Kidney (tissue), 14 donors: ENCODE results near the gene NHS. TPM values are rescaled to one million over a fixed set of nuclear protein-coding genes. Genes with fewer than 3 reads are reported as not detected.

Experiments
- DNase-seq, 5 donors: peaks; one replicate each; pipeline ENCODE4 v3.0.0-alpha.2; 2013 to 2020
- FAIRE-seq: peaks from 2 replicates; lab custom pipeline; 2012; peaks lifted over from hg19 to GRCh38; lab: Jason Lieb, UNC
- H3K27ac ChIP-seq, 2 donors: one replicate each; pipeline ENCODE4 v1.7.0; 2013; ENCODE audit warnings: low read depth in 2 of 2, low read length in 2 of 2, inconsistent platforms in 1 of 2
- H3K27me3 ChIP-seq: one replicate; pipeline ENCODE4 v1.7.1; 2013; ENCODE audit warnings: low read length, inconsistent platforms; ENCODE audit not compliant: control insufficient read depth, insufficient read depth
- H3K36me3 ChIP-seq, 3 donors: one replicate each; pipeline versions ENCODE4 v1.7.0 to v1.7.1; 2013; ENCODE audit warnings: low read length in 3 of 3, control low read depth in 1 of 3, inconsistent platforms in 1 of 3; ENCODE audit not compliant: insufficient read depth in 3 of 3, control insufficient read depth in 2 of 3
- H3K4me1 ChIP-seq, 3 donors: one replicate each; pipeline versions ENCODE4 v1.7.0 to v1.7.1; 2013; ENCODE audit warnings: low read length in 3 of 3, inconsistent platforms in 1 of 3, low read depth in 1 of 3; ENCODE audit not compliant: control insufficient read depth in 2 of 3, insufficient read depth in 2 of 3
- H3K4me3 ChIP-seq, 3 donors: one replicate each; pipeline versions ENCODE4 v1.7.0 to v1.8.1; 2013; ENCODE audit warnings: low read length in 3 of 3, control low read depth in 1 of 3, inconsistent platforms in 1 of 3
- H3K9ac ChIP-seq, 3 donors: one replicate each; pipeline versions ENCODE4 v1.7.0 to v1.7.1; 2013; ENCODE audit warnings: low read length in 3 of 3, control low read depth in 1 of 3, inconsistent platforms in 1 of 3
- H3K9me3 ChIP-seq, 3 donors: one replicate each; pipeline versions ENCODE4 v1.7.0 to v1.7.1; 2013; ENCODE audit warnings: low read length in 3 of 3, control low read depth in 1 of 3, inconsistent platforms in 1 of 3; ENCODE audit not compliant: control insufficient read depth in 2 of 3, insufficient read depth in 1 of 3
- intact Hi-C: fragments of 100-400 bp; cut with DNase I; formaldehyde crosslinking; loops from one replicate; pipeline ENCODE4 v1.11.1; 2022
- polyA plus RNA-seq: library from polyadenylated mRNA; stranded (reverse); fragments of 350-450 nt; fragmentation: Illumina TruSeq; extraction: RNeasy Lipid Tissue Mini Kit (QIAGEN cat#74804); gene quantifications from one replicate; pipeline ENCODE4 v1.2.3, GENCODE V29; 2014; ENCODE audit warnings: low read depth, low replicate concordance; ENCODE audit not compliant: insufficient read depth
- total RNA-seq: library from RNA; stranded (reverse); fragmentation: NEBNext Ultra II Directional; extraction: Animal tissue kit (Norgen Biotek cat#: 25700); gene quantifications from one replicate; pipeline ENCODE4 v1.2.1, GENCODE V29; 2021
- TF ChIP-seq, protein P1 (sequence below): IDR thresholded peaks from 3 replicates; pipeline ENCODE4 v1.5.1; 2012; ENCODE audit warnings: mild to moderate bottlenecking, moderate library complexity, borderline replicate concordance; ENCODE audit not compliant: insufficient read depth; ENCODE audit errors: extremely low read depth
- donor health status: control.
- donor health status: control.
- donor health status: control.
- donor health status: control.
- donor health status: control.
- donor health status: DM: yes; HTN: yes; CAD: no.
- donor health status: Normal renal cell carcinoma (clear cell type).

NHS gene
- total and polyA plus RNA-seq, 2 donors from 2014 or later: 3.1 to 28.9 TPM

DNA sequence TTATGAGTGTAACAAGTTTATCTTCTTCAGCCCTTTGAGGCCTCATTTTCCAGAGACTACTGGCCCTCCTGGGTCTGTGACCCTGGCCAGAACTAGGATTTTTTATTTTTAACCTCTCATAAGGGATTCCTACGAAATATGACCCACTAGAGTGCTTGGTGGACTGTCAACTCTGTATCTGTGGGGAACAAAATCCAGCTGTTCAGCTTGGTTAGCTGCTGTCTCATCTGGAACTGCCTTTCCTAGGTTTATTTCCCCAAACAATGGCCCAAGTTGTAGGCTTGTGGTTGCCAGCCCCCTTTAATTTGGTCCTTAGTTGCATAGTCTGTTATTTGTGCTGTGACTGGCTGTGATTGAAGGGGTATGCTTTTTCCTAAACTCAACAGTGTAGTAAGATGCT, 56.2 kb downstream of the NHS start:
- Histone ChIP-seq H3K9ac (no peak overlapping the region), H3K27ac (no peak overlapping the region), H3K4me3 (no peak overlapping the region), H3K27me3 (no peaks in the 10 kb centered on the region), H3K36me3 (no peaks in the 10 kb centered on the region), H3K9me3 (no peaks in the 10 kb centered on the region), H3K4me1 (peaks cover 0 to 6% (median 0%) of the 10 kb centered on the region in 3 donors)
- no peak for FAIRE-seq
- TF ChIP-seq, protein P1, sequence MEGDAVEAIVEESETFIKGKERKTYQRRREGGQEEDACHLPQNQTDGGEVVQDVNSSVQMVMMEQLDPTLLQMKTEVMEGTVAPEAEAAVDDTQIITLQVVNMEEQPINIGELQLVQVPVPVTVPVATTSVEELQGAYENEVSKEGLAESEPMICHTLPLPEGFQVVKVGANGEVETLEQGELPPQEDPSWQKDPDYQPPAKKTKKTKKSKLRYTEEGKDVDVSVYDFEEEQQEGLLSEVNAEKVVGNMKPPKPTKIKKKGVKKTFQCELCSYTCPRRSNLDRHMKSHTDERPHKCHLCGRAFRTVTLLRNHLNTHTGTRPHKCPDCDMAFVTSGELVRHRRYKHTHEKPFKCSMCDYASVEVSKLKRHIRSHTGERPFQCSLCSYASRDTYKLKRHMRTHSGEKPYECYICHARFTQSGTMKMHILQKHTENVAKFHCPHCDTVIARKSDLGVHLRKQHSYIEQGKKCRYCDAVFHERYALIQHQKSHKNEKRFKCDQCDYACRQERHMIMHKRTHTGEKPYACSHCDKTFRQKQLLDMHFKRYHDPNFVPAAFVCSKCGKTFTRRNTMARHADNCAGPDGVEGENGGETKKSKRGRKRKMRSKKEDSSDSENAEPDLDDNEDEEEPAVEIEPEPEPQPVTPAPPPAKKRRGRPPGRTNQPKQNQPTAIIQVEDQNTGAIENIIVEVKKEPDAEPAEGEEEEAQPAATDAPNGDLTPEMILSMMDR: no peak
- intact Hi-C loops: no loop called here
- DNase-seq: no peak

DNA sequence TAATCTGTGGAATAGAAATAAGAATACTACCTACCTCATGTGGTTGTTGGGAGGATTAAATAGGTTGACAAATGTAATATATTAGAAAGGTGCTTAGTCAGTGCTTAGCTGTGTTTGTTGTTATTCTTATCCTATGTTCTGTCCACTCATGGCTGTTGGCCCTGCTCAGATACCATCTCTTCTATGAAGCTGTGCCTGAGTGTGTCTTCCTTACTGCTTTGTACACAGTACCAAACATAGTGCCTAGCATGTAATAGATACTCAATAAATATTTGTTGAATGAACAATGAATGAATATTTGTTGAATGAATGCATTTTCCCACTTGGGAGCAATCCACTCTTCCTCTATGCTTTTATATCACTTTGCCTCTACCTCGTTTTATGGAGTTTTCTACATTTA, 57.2 kb downstream of the NHS start:
- no peaks in the 10 kb centered on the region for H3K9me3 ChIP-seq
- H3K27me3 ChIP-seq: peaks cover 4% of the 10 kb centered on the region
- H3K27ac ChIP-seq: no peak overlapping the region
- FAIRE-seq (no peak), DNase-seq (no peak)
- no peaks in the 10 kb centered on the region for H3K36me3 ChIP-seq
- intact Hi-C loops: no loop called here
- H3K4me1 ChIP-seq: peaks cover 0 to 6% (median 0%) of the 10 kb centered on the region in 3 donors
- no peak overlapping the region for H3K9ac ChIP-seq
- no peak overlapping the region for H3K4me3 ChIP-seq
- TF ChIP-seq, protein P1: no peak

DNA sequence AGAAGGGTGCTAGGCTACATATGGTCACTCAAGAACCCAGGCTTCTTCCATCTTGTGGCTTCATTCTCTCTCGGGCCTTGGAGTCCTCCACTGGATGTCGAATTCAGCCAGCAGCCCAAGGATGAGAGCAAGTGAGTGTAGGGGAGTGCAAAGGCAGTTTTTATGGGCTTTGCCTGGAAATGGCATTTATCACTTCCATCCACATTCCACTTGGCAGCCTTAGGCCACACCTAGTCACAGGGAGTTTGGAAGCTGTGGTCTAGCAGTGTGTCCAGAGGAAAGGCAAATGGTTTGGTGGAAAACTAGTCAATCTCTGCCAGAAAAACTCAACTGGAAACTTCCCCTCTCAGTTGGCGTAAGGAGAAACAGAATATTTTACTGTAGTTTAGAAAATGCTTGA, 59.0 kb downstream of the NHS start:
- no peaks in the 10 kb centered on the region for H3K36me3 ChIP-seq
- no peak overlapping the region for H3K27ac ChIP-seq
- intact Hi-C loops: no loop called here
- no peak for DNase-seq
- H3K4me1 ChIP-seq: peaks cover 0 to 6% (median 0%) of the 10 kb centered on the region in 3 donors
- H3K27me3 ChIP-seq: peaks cover 7% of the 10 kb centered on the region
- no peak overlapping the region for H3K4me3 ChIP-seq
- H3K9me3 ChIP-seq: no peaks in the 10 kb centered on the region
- H3K9ac ChIP-seq: no peak overlapping the region
- TF ChIP-seq, protein P1: no peak
- FAIRE-seq: no peak

DNA sequence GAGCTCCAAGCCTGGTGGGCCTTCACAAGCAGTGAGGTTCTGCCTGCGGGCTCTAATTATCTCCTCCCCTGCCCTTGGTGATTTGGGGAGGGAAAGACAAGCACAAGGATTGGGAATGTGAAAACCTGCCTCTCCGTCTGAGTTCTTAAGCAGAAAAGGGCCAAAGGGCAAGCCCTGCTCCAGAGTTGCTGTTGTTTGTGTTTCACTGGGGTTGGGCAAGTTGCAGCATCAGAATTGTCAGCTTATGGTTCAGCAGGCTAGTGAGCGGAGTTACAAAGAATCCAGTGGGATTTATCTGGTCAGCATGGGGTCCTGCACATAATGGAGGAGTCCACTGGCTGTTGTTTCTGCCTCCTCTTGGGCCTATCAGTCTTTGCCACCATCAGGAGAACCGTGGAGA, 60.5 kb downstream of the NHS start:
- Histone ChIP-seq H3K4me3 (no peak overlapping the region), H3K9me3 (no peaks in the 10 kb centered on the region), H3K9ac (no peak overlapping the region), H3K36me3 (no peaks in the 10 kb centered on the region), H3K27me3 (peaks cover 7% of the 10 kb centered on the region), H3K4me1 (peaks cover 0 to 6% (median 0%) of the 10 kb centered on the region in 3 donors), H3K27ac (no peak overlapping the region)
- DNase-seq (no peak), FAIRE-seq (no peak)
- TF ChIP-seq, protein P1: no peak
- intact Hi-C loops: no loop called here
